GM10248 (cell line): ENCODE measurements around the gene MTREX.
A peak's percentile ranks its signal among the peaks of the same experiment; 100 is the strongest.

Experiments
- CTCF ChIA-PET: fragments of 300-600 bp; sonication (Branson Sonifier 250); formaldehyde crosslinking; extraction: SDS; loops from one replicate; lab custom pipeline; 2021; ENCODE audit warnings: antibody characterized with exemption; lab: Yijun Ruan, JAX
- POLR2A ChIA-PET: fragments of 350-650 bp; sonication (Branson Sonifier 250); formaldehyde crosslinking; extraction: SDS; loops from one replicate; lab custom pipeline; 2020; ENCODE audit warnings: antibody characterized with exemption; lab: Yijun Ruan, JAX
- DNase-seq: peaks from one replicate; pipeline ENCODE4 v3.0.0; 2012; ENCODE audit errors: extremely low spot score
- TF ChIP-seq, protein P1 (sequence below): IDR thresholded peaks from 2 replicates; pipeline ENCODE4 v1.5.1; 2012; ENCODE audit warnings: mild to moderate bottlenecking, low read depth; ENCODE audit errors: extremely low read depth, missing control alignments, control extremely low read depth

The MTREX gene

DNA sequence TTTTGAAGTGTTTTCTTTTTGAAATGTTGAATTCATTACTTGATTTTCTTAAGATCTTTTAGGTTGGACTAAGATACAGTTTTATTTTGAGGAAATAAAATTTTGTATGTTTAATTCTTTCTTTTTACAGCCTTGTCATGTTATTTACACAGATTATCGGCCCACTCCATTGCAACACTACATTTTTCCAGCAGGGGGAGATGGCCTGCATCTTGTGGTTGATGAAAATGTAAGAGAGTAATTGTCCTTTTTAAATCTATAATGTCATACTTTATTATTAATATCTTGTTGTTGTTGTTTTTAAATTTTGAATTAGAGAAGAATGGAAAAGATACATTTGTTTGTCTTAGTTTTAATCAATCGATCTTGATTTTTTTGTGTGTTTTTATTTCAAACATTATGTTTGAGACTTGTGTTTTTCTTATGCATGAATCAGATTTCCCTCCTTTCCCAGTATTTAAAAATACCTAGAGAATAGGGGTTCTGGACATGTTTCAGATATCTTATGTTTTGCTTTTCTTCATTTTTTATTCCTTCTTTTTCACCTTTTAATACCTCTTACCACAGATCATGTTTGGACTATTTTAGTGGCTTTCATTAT lies 36.7 kb downstream of the MTREX start:
- CTCF ChIA-PET: interaction anchor here (0.8 to 1.5 kb wide), 5 partner anchors 15 to 347 kb away, joined by 3 to 5 read pairs (median 3); no protein-coding TSS in a partner anchor
- POLR2A ChIA-PET: no interaction called here
- DNase-seq: peak; percentile 18
- TF ChIP-seq, protein P1, sequence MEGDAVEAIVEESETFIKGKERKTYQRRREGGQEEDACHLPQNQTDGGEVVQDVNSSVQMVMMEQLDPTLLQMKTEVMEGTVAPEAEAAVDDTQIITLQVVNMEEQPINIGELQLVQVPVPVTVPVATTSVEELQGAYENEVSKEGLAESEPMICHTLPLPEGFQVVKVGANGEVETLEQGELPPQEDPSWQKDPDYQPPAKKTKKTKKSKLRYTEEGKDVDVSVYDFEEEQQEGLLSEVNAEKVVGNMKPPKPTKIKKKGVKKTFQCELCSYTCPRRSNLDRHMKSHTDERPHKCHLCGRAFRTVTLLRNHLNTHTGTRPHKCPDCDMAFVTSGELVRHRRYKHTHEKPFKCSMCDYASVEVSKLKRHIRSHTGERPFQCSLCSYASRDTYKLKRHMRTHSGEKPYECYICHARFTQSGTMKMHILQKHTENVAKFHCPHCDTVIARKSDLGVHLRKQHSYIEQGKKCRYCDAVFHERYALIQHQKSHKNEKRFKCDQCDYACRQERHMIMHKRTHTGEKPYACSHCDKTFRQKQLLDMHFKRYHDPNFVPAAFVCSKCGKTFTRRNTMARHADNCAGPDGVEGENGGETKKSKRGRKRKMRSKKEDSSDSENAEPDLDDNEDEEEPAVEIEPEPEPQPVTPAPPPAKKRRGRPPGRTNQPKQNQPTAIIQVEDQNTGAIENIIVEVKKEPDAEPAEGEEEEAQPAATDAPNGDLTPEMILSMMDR: peak; percentile 73

DNA sequence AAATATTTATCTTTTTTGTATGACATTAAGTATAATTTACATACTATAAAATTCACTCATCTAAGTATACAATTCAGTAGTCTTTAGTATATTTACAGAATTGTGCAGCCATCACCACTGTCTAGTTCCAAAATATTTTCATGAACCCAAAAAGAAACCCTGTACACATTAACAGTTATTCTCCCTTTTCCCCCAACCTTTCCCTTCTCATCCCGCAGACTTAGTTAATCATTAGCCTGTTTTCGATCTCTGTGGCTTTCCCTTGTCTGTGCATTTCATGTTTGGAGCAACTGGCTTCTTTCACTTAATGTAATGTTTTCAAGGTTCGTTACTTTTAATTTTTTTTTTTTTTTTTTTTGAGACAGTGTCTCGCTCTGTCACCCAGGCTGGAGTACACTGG lies 37.5 kb downstream of the MTREX start:
- ChIA-PET POLR2A (no interaction called here), CTCF (no interaction called here)
- TF ChIP-seq, protein P1: no peak
- DNase-seq: no peak

DNA sequence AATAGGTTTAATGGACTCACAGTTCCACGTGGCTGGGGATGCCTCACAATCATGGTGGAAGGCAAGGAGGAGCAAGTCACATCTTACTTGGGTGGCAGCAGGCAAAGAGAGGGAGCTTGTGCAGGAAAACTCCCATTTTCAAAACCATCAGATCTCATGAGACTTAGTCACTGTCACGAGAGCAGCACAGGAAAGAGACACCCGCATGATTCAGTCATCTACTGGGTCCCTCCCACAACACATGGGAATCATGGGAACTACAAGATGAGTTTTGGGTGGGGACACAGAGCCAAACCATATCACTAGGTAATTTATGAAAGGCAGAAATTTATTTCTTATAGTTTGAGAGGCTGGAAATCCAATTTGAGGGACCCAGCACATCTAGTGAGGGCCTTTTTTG lies 40.0 kb downstream of the MTREX start:
- CTCF ChIA-PET: interaction anchor here (1.4 kb wide), 1 partner anchor 21 kb away, joined by 4 read pairs; no protein-coding TSS in a partner anchor
- TF ChIP-seq, protein P1: no peak
- no peak for DNase-seq
- POLR2A ChIA-PET: no interaction called here

DNA sequence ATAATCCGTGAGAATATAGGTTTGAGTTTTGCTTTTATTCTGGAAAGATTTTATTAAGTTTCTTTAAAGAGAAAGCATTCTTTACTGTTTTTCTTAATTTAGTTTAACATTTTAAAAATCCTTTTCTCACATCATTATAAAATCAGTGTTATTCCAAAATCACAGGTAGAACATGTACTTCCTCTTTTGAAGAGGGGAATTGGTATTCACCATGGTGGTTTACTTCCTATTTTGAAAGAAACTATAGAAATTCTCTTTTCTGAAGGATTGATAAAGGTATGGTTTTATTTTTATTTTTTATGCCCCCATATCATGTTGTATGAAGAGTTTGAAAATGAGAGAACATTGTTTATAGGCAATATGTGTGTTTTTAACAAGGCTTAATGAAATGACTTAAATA lies 43.0 kb downstream of the MTREX start:
- ChIA-PET CTCF (no interaction called here), POLR2A (no interaction called here)
- DNase-seq: no peak
- TF ChIP-seq, protein P1: no peak

DNA sequence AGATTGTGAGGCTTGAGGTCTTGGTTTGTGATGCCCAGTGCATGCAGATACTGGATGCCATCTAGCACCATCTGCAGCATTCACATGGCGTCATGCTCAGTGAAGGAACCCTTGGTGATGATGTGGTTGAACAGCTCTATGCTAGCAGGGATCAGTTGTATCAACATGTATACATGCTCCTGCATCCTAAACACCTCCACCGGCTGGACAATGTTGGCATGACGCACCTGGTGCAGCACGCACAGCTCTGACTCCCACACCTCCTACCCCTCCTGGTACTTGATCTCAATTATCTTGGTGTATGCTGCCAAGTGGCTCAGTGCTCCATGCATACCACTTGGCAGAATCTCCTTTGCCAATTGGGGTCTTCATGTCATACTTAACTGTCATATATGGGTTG lies 49.1 kb downstream of the MTREX start:
- TF ChIP-seq, protein P1: no peak
- POLR2A ChIA-PET: no interaction called here
- DNase-seq: no peak
- CTCF ChIA-PET: no interaction called here

DNA sequence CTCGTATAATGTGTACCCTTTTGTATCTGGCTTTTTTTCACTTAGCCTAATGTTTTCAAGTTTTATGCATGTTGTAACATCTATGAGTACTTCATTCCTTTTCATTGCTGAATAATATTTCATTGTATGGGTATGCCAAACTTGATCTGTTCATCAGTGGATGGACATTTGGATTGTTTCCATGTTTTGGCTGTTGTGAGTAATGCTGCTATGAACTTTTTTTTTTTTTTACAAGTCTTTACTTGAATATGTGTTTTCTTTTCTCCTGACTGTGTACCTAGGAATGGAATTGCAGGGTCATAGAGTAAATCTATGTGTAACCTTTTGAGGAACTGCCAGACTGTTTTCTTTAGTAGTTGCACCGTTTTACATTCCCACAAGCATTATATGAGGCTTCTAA lies 52.4 kb downstream of the MTREX start:
- no peak for DNase-seq
- ChIA-PET CTCF (interaction anchor here (0.7 to 1.5 kb wide), 5 partner anchors 9 to 45 kb away, joined by 3 to 6 read pairs (median 3); no protein-coding TSS in a partner anchor), POLR2A (no interaction called here)
- TF ChIP-seq, protein P1: no peak
